GM19467 (cell line): ENCODE results near the gene KRT39.
"Not testable (repeated sequence)": the region's sequence is repeated elsewhere in the genome, so short reads cannot be mapped to it uniquely, and the experiment has no call there.

Experiments used
- ATAC-seq: cut with Tn5 transposase; IDR thresholded peaks from one replicate; pipeline ENCODE4 v1.9.1; 2021; ENCODE audit warnings: mild to moderate bottlenecking, moderate library complexity; ENCODE audit not compliant: unreplicated experiment

The KRT39 gene

GRCh38 chr17:40966848-40967247 is at the start of gene KRT39:
Gene KRT39 (minus strand): TSS chr17:40966948. CDS start chr17:40966856, 92 bp downstream.
- ATAC-seq = no peak

GRCh38 chr17:41015454-41015853 is 48.7 kb upstream of the KRT39 start:
- no peak for ATAC-seq

DNA sequence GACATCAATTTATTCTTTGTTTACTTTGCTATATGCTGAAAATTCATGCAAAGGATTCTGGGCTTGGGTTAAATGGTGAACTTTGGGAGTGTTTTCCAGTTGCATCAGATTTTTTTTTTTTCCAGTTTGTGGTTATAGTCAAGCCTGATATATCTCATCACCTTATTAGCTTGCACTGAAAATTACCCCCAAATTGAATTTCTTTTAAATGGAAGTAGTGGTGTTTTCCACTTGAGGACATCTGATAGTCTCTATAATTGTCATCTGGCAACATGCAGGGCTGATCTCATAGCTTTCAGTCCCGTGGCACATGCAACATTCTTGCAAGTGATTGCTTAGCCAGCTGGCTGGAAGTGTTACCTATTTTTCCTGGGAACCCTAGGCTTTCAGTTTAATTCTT is 46.9 kb upstream of the KRT39 start:
- ATAC-seq = no peak

- ATAC-seq = no peak
Observed at GRCh38 chr17:41013181-41013580, 46.4 kb upstream of the KRT39 start.

GRCh38 chr17:41012326-41013120 is 45.8 kb upstream of the KRT39 start:
- no peak for ATAC-seq

- no peak for ATAC-seq
Observed at GRCh38 chr17:41010441-41010840, 43.7 kb upstream of the KRT39 start.

DNA sequence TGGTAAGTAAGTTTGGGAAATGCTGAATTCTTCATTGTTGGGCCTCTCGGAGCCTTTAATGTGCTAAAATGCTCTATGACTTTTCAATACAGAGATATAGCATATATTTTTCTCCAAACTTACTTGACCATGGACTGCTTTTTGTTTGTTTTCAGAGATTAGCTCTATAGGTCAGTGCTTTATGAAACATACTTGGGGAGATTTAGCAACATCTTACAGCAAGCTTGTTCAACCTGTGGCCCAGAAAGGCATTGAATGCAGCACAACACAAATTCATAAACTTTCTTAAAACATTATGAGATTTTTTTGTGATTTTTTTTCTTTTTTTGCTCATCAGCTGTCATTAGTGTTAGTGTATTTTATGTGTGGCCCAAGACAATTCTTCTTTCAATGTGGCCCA is 43.2 kb upstream of the KRT39 start:
- no peak for ATAC-seq

- ATAC-seq = no peak
Observed at GRCh38 chr17:41009301-41009760, 42.6 kb upstream of the KRT39 start.

DNA sequence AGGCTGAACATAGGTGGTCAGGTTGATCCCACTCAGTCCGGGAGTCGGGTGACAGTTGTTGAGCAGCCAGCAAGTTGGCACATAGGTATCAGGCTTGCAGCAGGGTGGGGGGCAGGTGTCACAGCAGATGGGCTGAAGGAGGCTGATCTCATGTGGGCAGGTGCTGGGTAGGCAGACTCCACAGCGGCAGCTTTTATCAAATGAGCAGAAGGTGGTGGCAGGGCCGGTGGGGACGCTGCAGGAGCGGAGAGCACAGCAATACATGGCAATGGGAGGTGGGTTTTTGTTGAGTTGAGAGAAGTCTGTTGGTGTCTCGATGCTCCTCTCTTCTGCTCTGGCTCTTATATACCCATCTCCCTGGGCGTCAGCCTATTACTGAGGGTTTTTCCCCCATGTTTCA is 42.1 kb upstream of the KRT39 start, which contains the start of gene KRTAP3-1:
Gene KRTAP3-1 (minus strand): TSS at position 318 of the 400 bp plus-strand sequence. CDS start 54 bp downstream, at position 264.
- no peak for ATAC-seq

- ATAC-seq = no peak
Observed at GRCh38 chr17:41004397-41004796, 37.6 kb upstream of the KRT39 start.

DNA sequence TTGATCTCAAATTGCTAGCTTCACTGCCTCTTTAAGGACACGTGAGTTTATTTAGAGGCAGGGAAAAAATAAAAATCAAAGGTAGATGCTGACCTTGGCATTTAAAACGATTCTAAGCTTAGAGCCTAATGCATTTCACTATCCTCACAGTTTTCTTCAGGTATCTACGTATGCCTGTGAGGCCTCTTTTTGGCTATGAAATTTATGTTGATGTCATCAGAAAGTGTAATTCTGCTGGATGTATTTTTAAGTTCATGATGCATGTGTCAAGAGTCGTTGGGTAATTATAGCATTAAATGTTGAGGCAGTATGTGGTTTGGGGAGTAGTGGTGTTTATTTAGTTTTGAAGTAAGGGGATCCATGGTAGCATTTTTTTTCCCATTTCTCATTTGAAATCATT is 37.2 kb upstream of the KRT39 start:
- no peak for ATAC-seq

- no peak for ATAC-seq
Observed at GRCh38 chr17:41002814-41003213, 36.1 kb upstream of the KRT39 start.

GRCh38 chr17:41001795-41002194 is 35.0 kb upstream of the KRT39 start:
- ATAC-seq = no peak

- not testable (repeated sequence) for ATAC-seq
Observed at GRCh38 chr17:40999563-40999962, 32.8 kb upstream of the KRT39 start, which contains the start of gene KRTAP3-2. Gene KRTAP3-2 (minus strand): TSS chr17:40999906. CDS start chr17:40999853, 53 bp downstream.

DNA sequence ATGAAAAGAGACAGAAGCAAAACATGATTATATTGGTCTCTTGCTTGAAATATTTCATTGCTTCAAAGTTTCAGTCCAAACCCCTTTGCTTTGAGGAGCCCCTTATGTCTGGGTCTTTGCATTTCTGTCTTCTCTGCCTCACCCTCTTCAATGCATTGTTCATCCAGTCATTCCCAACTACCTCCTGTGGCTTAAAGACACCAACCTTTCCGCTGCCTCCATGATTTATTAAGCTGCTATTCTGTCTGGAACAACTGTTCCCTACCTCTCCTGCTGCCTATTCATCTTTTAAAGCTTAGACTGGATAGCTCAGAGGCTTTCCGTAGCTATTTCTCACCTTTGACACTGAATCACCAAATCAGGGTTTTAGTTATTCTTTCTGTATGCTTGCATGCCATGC is 30.6 kb upstream of the KRT39 start:
- no peak for ATAC-seq

DNA sequence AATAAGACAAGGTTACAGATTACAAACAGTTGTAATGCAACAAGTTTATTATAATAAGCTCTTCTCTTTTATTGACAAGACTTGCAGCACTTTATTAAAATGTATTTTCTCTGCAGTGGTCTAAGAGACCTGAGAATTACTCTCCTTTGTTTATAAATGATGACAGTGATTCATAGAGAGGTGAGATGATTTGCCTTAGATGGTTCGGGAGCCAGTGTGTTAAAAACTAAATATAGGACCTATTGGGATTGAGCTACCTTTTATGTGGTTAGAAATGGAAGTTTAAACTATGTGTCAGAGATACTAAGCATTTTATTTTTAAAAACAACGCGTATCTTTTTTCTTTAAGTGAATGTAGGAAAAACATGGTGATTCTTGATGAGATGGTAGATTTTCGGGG is 30.1 kb upstream of the KRT39 start:
- no peak for ATAC-seq

GRCh38 chr17:40995116-40995515 is 28.4 kb upstream of the KRT39 start:
- no peak for ATAC-seq

DNA sequence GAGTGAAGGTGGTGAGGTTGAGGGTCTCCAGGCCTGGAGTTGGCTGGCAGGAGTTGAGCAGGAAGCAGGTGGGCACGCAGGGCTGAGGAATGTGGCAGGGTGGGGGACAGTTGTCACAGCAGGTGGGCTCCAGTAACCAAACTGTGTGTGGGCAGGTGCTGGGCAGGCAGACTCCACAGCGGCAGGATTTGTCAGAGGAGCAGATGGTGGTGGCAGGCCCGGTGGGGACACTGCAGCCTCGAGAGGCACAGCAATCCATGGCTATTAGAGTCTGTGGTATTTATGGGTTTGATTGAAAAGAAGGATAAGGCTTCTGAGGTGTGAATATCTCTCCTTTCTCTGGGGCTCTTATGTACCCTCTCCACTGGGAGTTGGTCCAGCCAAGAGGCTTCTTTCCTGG is 27.1 kb upstream of the KRT39 start, which contains the start of gene KRTAP3-3:
Gene KRTAP3-3 (minus strand): TSS at position 326 of the 400 bp plus-strand sequence. CDS start 67 bp downstream, at position 259.
- no peak for ATAC-seq

- ATAC-seq = no peak
Observed at GRCh38 chr17:40993084-40993483, 26.3 kb upstream of the KRT39 start.

GRCh38 chr17:40992666-40993065 is 25.9 kb upstream of the KRT39 start:
- ATAC-seq = no peak

- no peak for ATAC-seq
Observed at GRCh38 chr17:40986920-40987319, 20.2 kb upstream of the KRT39 start.

GRCh38 chr17:40984226-40984625 is 17.5 kb upstream of the KRT39 start, which contains the start of gene KRT40:
Gene KRT40 (minus strand): TSS chr17:40984326. CDS start chr17:40984273, 53 bp downstream.
- ATAC-seq = no peak
